Calu3 (cell line): ENCODE results near the gene PCDH9. TPM values are rescaled to one million over a fixed set of nuclear protein-coding genes. Genes with fewer than 3 reads are reported as not detected.

Source experiments
- BruUV-seq: library from RNA; stranded (reverse); fragments of 400-500 nt; replicated peaks from 2 replicates; lab custom pipeline; 2021; lab: Mats Ljungman, UMichigan
- CTCF ChIA-PET: fragments of 300-600 bp; sonication (Branson Sonifier 250); formaldehyde crosslinking; loops from one replicate; lab custom pipeline; 2022; ENCODE audit warnings: antibody characterized with exemption; lab: Charles Lee
- DNase-seq: peaks from one replicate; pipeline ENCODE4 v3.0.0; 2022
- H3K27ac Mint-ChIP-seq: one replicate; pipeline ENCODE4 v1.8.0; 2022; ENCODE audit warnings: mixed read lengths; ENCODE audit not compliant: unreplicated experiment
- H3K27me3 Mint-ChIP-seq: one replicate; pipeline ENCODE4 v1.8.0; 2022; ENCODE audit warnings: mixed read lengths; ENCODE audit not compliant: unreplicated experiment
- H3K36me3 Mint-ChIP-seq: one replicate; pipeline ENCODE4 v1.8.0; 2022; ENCODE audit warnings: mild to moderate bottlenecking, moderate library complexity, mixed read lengths; ENCODE audit not compliant: insufficient read depth, unreplicated experiment
- H3K4me1 Mint-ChIP-seq: one replicate; pipeline ENCODE4 v1.8.0; 2022; ENCODE audit warnings: mild to moderate bottlenecking, low read depth, mixed read lengths; ENCODE audit not compliant: unreplicated experiment
- H3K4me3 Mint-ChIP-seq: one replicate; pipeline ENCODE4 v1.8.0; 2022; ENCODE audit warnings: mild to moderate bottlenecking, low read depth, moderate library complexity, mixed read lengths; ENCODE audit not compliant: unreplicated experiment
- H3K9me3 Mint-ChIP-seq: one replicate; pipeline ENCODE4 v1.8.0; 2022; ENCODE audit warnings: low read depth, mixed read lengths; ENCODE audit not compliant: unreplicated experiment
- intact Hi-C: fragments of 100-400 bp; cut with micrococcal nuclease; formaldehyde crosslinking; loops from one replicate; pipeline ENCODE4 v1.10.0; 2022; ENCODE audit not compliant: unreplicated experiment
- total RNA-seq: library from RNA; stranded (reverse); gene quantifications from 2 replicates; pipeline ENCODE4 v1.2.3, GENCODE V29; 2022
- TF ChIP-seq, protein P1 (sequence below): fragments of 200-600 bp; IDR thresholded peaks from one replicate; pipeline ENCODE4 v1.8.0; 2022; ENCODE audit warnings: antibody characterized with exemption; ENCODE audit not compliant: unreplicated experiment

PCDH9 gene
- total RNA-seq, 1 experiment from 2014 or later = 1.3 TPM

- TF ChIP-seq, protein P1, sequence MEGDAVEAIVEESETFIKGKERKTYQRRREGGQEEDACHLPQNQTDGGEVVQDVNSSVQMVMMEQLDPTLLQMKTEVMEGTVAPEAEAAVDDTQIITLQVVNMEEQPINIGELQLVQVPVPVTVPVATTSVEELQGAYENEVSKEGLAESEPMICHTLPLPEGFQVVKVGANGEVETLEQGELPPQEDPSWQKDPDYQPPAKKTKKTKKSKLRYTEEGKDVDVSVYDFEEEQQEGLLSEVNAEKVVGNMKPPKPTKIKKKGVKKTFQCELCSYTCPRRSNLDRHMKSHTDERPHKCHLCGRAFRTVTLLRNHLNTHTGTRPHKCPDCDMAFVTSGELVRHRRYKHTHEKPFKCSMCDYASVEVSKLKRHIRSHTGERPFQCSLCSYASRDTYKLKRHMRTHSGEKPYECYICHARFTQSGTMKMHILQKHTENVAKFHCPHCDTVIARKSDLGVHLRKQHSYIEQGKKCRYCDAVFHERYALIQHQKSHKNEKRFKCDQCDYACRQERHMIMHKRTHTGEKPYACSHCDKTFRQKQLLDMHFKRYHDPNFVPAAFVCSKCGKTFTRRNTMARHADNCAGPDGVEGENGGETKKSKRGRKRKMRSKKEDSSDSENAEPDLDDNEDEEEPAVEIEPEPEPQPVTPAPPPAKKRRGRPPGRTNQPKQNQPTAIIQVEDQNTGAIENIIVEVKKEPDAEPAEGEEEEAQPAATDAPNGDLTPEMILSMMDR = peak; percentile 23
- H3K4me1 Mint-ChIP-seq = no peaks in the 10 kb centered on the region
- CTCF ChIA-PET = interaction anchor here (1.4 kb wide), 1 partner anchor 605 kb away, joined by 3 read pairs; no protein-coding TSS in a partner anchor
- BruUV-seq = no TSS peak
- H3K9me3 Mint-ChIP-seq = no peaks in the 10 kb centered on the region
- H3K27me3 Mint-ChIP-seq = no peaks in the 10 kb centered on the region
- H3K4me3 Mint-ChIP-seq = no peak overlapping the region
- no peak overlapping the region for H3K27ac Mint-ChIP-seq
- no peaks in the 10 kb centered on the region for H3K36me3 Mint-ChIP-seq
- intact Hi-C loops = loop anchor here (5.0 to 10.0 kb wide), 2 partner anchors 539 to 732 kb away; no protein-coding TSS in a partner anchor
- DNase-seq = peak; percentile 27
Observed at GRCh38 chr13:67224148-67224846, 5.8 kb downstream of the PCDH9 start.

DNA sequence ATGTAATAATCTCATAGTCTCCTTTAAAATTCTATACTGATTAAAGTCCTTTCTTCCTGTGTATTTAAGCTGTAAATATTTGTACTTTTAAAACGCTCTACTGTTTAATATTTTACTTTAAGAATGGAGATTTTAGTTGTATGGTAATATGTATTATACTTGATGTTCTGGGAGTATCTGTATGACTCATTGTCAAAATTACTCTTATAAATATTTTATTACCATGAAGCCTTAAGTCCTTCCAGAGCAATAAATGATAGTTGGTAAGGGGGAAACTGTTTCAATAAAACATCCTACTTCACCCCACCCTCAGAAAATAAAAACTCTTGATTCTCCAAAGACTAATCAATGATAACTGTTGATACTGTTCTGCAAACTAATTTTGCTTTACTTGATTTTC lies 6.4 kb downstream of the PCDH9 start:
- DNase-seq = no peak
- CTCF ChIA-PET = interaction anchor here (1.4 kb wide), 1 partner anchor 605 kb away, joined by 3 read pairs; no protein-coding TSS in a partner anchor
- Mint-ChIP-seq H3K27ac (no peak overlapping the region), H3K9me3 (no peaks in the 10 kb centered on the region), H3K27me3 (no peaks in the 10 kb centered on the region), H3K4me3 (no peak overlapping the region), H3K36me3 (no peaks in the 10 kb centered on the region), H3K4me1 (no peaks in the 10 kb centered on the region)
- TF ChIP-seq, protein P1 = no peak
- BruUV-seq = no TSS peak
- intact Hi-C loops = loop anchor here (5.0 to 10.0 kb wide), 2 partner anchors 539 to 731 kb away; no protein-coding TSS in a partner anchor

DNA sequence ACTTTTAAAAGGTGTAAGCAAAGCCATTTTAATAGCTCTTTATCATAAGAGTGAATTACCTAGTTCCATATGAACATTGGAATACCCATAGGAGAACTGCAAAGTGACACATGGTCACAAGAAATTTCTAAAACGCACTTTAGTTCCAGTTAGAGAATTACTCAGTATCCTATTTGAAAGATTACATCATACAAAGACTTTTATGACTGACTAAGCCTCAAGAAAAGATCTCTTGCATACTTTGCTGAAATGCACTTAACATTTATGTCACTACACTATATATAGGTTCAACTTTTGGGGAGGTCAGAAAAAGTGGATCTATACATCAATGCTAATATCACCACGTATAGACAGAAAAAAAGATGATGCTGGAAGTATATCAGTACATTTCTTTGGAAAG lies 7.1 kb downstream of the PCDH9 start:
- no peak for DNase-seq
- CTCF ChIA-PET = no interaction called here
- intact Hi-C loops = loop anchor here (5.0 to 10.0 kb wide), 2 partner anchors 538 to 731 kb away; no protein-coding TSS in a partner anchor
- Mint-ChIP-seq H3K4me1 (no peaks in the 10 kb centered on the region), H3K4me3 (no peak overlapping the region), H3K36me3 (no peaks in the 10 kb centered on the region), H3K27me3 (no peaks in the 10 kb centered on the region), H3K9me3 (no peaks in the 10 kb centered on the region), H3K27ac (no peak overlapping the region)
- TF ChIP-seq, protein P1 = no peak
- BruUV-seq = no TSS peak

GRCh38 chr13:67221630-67222226 lies 8.4 kb downstream of the PCDH9 start:
- intact Hi-C loops = loop anchor here (5.0 to 10.0 kb wide), 2 partner anchors 537 to 729 kb away; no protein-coding TSS in a partner anchor
- no peak overlapping the region for H3K27ac Mint-ChIP-seq
- CTCF ChIA-PET = no interaction called here
- BruUV-seq = no TSS peak
- no peak overlapping the region for H3K4me3 Mint-ChIP-seq
- no peaks in the 10 kb centered on the region for H3K27me3 Mint-ChIP-seq
- H3K4me1 Mint-ChIP-seq = no peaks in the 10 kb centered on the region
- no peak for DNase-seq
- H3K36me3 Mint-ChIP-seq = no peaks in the 10 kb centered on the region
- H3K9me3 Mint-ChIP-seq = no peaks in the 10 kb centered on the region
- TF ChIP-seq, protein P1 = no peak
